ENCODE results near the gene BLOC1S4. TPM values are rescaled to one million over a fixed set of nuclear protein-coding genes. Genes with fewer than 3 reads are reported as not detected.

BLOC1S4 gene
- total and polyA plus RNA-seq, 2 experiments from 2014 or later, result 23.9 to 35.2 TPM

- Histone ChIP-seq H4K20me1 (replicated peaks; ENCODE audit: insufficient read depth) (no peaks in the 10 kb centered on the region), H3K4me3 (no peak overlapping the region), H3K79me2 (replicated peaks; ENCODE audit: insufficient read depth) (no peaks in the 10 kb centered on the region), H3K4me1 (ENCODE audit: insufficient read depth) (no peaks in the 10 kb centered on the region; the same call in 1 of the 2 replicates), H3F3A (replicated peaks; ENCODE audit: low read depth) (no peaks in the 10 kb centered on the region), H3K4me2 (no peak overlapping the region), H3K36me3 (ENCODE audit: insufficient read depth) (no peaks in the 10 kb centered on the region), H3K9me2 (ENCODE audit: insufficient read depth) (no peaks in the 10 kb centered on the region), H3K27me3 (ENCODE audit: insufficient read depth) (no peaks in the 10 kb centered on the region), H2AFZ (no peak overlapping the region), H3K27ac (ENCODE audit: low read depth) (no peak overlapping the region)
- H3K27me3 Mint-ChIP-seq (ENCODE audit: insufficient read depth, low read depth, poor library complexity), result peaks cover 5% of the 10 kb centered on the region
- no peak overlapping the region for H3K4me3 Mint-ChIP-seq
- H3K9me3 Mint-ChIP-seq, result no peaks in the 10 kb centered on the region
- TF ChIP-seq NANOG (IDR thresholded peaks at IDR 0.05; ENCODE audit: borderline replicate concordance) (no peak), ZNF462 (CRISPR knock-in tag; IDR thresholded peaks at IDR 0.05) (no peak), JUNB (IDR thresholded peaks at IDR 0.05; ENCODE audit: unreplicated experiment) (no peak), EZH2 (IDR thresholded peaks at IDR 0.05; ENCODE audit: low read depth, unreplicated experiment) (no peak), POLR2AphosphoS5 (IDR thresholded peaks at IDR 0.05; ENCODE audit: low read depth) (no peak), CREB1 (CRISPR knock-in tag; IDR thresholded peaks at IDR 0.05; ENCODE audit: low read depth) (no peak), STAT1 (IDR thresholded peaks at IDR 0.05; ENCODE audit: unreplicated experiment) (no peak), REST (IDR thresholded peaks at IDR 0.05; ENCODE audit: unreplicated experiment) (no peak), CTCF (conservative IDR thresholded peaks at IDR 0.05; ENCODE audit: low read depth in 2 of 2) (no peak)
- peaks cover 14% of the 10 kb centered on the region for H3K4me1 Mint-ChIP-seq
- no peak for DNase-seq (ENCODE audit: low spot score)
- no peaks in the 10 kb centered on the region for H3K36me3 Mint-ChIP-seq (ENCODE audit: low read depth)
- no peak for ATAC-seq
- H3K27ac Mint-ChIP-seq, result no peak overlapping the region
Measured at GRCh38 chr4:6731780-6732179, 15.8 kb downstream of the BLOC1S4 start.

All from GM23338 (cell line).